Measurements from ENCODE around the gene NRXN3.

NRXN3 gene

DNA sequence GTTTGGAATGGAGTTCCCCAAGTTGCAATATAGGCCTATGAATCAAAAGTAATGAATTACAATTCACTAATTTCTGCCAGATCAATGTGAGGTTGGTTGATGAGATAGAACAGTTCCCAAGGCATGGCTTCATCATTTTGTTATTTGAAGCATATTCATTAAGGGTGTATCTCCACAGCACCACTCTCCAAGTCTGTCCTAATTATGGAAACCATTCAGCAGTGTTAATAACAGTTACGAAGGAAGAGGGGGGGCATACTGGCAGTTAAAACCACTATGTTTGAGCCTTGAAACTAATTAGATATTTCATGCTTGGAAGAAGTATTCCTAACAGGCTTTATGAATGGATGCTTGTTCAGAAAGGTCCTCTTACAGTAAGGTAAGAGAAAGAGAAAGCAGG, 1520.8 kb downstream of the NRXN3 start:
- DNase-seq, result no peak

DNA sequence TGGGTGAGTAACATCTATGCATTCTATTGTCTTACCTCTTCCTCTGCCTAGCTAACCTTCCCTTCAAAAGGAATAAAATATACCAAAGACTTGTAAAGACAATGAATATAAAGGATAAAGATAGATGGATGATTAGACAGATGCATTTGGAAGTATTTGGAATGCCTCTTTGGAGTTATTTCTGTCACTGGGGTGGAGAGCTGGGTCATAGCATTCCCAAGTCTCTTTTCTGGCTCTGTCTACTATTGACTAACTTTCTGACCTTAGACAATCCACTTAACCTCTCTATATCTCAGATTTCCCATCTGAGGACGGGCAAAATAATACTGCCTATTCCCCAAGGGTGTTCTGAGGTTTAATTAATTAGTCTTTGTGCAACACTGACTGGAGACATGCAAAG, 1523.8 kb downstream of the NRXN3 start:
- no peak for DNase-seq

DNA sequence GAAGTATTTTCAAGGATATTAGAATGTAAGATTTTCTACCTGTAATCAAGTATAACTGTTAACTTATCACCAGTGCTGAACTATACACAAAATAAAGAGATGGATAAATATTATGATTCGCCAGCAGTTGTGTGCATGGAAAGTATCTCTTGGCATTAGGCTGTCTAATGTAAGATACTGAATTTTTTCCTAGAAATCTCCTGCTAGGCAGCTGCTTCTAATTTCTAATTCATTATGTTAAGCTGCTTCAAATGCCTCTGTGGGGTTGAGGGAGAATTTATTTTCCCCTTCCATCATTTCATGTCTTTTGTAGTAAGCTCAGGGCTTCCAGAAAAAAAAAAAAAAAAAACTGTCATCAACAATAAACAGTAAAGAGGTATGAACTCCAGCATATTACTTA, 1525.1 kb downstream of the NRXN3 start:
- no peak for DNase-seq

DNA sequence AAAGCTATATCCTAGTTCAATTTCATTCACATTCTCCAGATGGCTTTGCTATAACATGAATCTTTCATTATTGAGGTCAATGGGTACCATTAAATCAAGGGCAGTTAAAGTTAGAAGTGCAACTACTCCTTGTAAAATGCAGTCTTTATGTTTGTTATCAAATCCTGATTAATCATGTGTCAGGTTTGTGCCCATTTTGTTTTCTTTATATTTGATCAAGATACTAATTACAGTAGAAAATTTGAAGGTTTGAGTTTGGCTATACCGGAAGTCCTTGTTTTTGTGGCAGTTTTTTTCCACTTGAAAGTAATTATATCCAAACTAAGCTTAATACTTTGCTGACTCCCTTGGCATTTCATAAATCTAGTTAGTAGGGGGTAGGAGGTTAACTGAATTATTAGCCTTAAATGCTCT, 1528.1 kb downstream of the NRXN3 start:
- no peak for DNase-seq

- no peak for DNase-seq
Measured at GRCh38 chr14:79699206-79699605, 1529.0 kb downstream of the NRXN3 start.

DNA sequence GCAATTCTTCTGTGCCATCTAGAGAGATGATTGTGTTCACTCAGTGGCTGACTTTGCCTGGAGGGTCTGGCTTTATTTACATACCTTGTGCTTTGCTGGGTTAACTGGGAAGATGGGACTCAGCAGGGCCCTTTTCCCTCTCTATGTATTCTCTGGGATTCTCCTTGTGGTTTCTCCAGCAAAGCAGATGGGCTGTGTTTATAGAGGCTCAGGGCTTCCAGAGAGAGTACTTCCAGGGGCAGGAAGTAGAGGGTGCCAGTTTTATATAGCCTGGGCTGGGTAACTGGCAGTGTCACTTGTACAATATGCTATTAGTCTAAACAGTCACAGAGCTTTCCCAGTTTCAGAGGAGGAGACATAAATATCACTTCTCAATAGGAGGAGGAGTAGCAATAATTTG, 1531.2 kb downstream of the NRXN3 start:
- DNase-seq, result no peak

DNA sequence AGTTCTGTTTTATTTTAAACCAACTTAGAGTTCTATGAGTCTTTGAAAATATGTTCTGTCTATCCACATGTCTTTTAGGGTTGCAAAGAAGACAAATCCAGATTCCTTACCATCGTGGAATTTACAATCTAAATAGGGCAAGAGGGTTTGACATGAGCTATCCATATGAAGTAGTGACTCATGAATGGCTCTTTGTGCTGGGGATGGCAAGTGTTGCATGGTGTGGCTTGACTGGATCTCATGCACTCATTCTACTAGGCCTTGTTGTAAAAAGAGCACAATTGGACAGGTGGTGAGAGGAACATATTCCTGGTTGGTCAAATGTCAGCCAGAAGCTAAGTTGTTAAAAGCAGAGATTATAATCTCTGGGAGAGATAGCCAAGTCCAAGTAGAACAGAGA, 1532.0 kb downstream of the NRXN3 start:
- no peak for DNase-seq

DNA sequence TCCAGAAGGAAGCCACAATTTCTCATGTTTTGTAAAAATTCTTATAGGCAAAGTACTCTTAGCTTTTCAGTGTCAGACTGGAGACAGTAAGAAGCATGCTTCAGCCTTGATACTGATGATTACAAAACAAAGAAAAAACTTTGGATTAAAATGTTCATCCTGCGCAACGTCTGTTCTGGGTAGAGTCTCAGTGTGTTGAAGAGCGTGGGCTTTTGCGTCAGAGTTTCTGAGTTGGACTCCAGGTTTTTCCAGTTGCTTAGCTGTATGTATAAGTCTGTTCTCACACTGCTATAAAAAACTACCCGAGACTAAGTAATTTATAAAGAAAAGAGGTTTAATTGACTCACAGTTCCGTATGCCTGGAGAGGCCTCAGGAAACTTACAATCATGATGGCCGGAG, 1533.0 kb downstream of the NRXN3 start:
- DNase-seq, result no peak

DNA sequence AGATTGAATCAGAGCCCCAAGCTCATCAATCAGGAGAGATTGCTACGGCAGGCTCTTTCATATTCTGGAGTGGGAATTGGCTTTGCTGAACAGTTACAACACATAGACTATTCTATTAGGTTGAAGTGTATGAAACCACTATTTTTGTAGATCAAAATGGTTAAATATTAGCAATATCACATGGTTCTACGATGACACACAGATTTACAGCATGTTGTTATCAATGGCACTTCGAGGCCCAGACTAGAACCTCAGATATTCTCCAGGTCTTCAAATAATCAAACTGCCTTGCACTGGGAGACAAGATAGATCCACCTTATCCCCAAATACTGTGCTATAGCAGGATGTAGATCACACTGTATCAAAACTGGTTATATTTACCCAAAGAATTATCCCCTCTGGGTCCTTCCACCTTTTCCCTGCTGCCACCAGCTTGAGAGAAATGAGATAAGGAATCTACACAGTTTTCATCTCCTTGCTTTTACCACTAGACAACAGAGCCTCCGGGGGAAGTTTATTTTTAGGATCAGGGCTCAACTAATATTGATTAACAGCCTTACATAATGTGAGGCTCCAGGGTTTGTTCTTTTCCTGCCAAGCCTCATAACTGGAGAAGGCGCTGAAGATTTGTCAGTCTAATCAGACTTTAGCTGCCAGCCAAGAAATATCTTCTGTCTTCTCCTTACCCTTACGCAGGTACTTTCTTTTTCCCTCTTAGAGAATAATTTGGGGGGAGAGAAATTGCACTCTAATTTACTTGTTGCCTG, 1534.1 kb downstream of the NRXN3 start:
- no peak for DNase-seq

DNA sequence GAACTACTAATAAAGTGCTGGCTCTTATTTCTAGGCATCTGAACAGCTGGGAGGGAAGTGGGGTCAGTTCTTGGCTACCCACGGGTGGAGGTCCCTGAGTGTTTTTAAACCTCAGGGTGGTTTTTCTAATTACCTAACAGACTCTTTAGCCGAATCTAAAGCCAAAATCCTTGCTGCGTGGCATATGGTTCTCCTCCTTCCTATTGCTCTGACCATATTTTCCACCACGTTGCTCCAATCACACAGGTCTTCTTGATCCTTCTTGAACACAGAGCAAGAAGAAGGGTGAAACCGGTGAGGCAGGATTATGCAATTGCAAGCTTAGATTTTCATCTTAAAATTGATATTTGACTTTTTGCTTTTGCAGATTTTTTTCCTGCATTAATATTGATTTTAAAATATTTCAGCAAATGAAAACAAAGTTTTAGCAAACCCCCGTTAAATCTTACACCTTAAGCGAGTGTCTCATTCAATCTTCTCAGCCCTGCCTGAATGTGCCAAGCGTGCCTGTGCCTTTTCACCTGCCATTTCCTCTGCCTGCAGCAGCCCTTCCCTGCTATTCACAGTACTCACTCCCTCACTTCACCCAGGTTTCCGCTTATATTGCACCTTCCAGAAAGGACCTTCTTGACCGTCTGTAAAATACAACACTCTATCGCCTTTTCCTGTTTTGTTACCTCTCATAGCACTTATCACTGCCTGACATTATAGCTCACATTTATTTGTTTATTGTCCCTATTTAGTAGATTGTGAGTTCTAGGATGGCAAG, 1535.1 kb downstream of the NRXN3 start:
- DNase-seq, result no peak

DNA sequence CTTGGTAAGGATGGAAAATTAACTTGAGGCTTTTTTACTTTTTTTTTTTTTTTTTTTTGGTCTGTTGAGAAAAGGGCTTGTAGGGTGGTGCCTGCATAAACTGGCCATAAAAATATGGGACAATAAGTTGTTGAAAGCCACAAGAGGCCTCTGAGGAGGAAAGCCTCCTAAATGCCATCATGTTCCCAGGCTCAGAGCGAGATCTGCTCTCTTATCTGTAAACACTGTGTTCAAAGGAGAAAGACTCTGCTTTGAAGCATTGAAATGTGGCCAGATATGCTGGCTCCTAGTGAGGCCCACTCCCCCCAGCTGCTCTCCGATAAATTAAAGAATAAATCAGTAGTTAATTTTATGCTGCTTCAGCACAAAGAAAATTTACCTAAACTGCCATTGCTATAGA, 1536.2 kb downstream of the NRXN3 start:
- no peak for DNase-seq

DNA sequence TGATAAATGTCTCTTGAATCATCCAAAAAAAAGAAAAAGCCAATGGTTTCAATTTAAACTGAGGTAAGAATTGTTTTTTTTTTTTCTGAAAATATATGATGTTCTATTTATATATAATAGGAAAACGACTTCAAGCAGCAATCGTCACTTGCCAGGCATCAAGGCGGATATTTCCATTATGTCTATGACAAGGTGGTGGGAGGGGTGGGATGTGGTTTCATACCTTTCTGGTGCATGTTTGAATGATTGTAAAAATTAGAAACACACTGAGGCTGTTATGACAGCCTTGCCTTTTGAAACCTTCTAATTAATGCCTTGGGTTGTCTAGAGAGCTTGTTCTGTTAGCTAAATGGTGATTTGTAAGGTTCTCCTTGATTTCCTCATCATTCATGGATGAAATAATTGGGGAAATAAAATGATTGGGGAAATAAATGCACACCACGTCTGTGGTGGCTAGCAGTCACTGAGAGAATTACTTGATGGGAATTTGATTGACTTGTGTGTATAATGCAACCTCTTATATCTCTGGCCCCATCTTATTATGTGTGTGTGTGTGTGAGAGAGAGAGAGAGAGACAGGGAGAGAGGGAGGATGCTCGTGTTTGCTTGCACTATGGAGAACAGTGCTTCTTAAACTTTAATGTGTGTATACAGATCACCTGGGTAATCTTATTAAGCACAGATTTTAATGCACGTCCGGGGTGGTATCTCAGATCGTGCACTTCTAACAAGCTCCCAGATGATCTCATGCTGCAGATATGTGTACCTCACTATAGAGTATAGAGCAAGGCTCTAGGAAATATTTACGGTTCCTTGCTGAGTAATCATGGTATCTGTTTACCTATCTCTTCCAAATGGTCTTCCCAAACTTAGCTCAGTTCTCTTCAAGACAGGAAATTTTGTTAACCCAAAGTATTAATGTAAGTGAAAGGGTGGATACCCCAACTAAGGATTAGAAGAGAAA, 1538.5 kb downstream of the NRXN3 start:
- no peak for DNase-seq

DNA sequence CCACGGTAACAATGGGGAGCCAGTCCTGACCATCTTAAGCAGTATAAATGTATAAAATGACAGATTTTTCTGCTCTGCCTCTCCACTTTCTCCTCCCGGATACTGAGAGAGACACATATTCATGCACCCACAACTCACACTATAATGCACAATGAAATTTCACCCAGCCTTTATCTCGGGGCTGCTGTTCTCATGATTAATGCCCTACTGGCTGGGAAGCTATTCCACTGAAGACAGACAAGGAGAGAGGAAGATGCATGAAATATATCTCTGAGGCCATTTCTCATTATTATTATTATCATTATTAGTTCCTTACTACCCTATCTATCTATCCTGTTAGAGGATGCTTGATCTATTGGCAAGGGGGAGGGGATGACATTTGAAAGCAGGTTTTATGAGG, 1539.4 kb downstream of the NRXN3 start:
- DNase-seq, result no peak

GRCh38 chr14:79712302-79712950, 1542.3 kb downstream of the NRXN3 start:
- DNase-seq, result no peak

- DNase-seq, result no peak
Measured at GRCh38 chr14:79721399-79722084, 1551.4 kb downstream of the NRXN3 start.

- DNase-seq, result no peak
Measured at GRCh38 chr14:79724934-79725717, 1555.0 kb downstream of the NRXN3 start.

DNA sequence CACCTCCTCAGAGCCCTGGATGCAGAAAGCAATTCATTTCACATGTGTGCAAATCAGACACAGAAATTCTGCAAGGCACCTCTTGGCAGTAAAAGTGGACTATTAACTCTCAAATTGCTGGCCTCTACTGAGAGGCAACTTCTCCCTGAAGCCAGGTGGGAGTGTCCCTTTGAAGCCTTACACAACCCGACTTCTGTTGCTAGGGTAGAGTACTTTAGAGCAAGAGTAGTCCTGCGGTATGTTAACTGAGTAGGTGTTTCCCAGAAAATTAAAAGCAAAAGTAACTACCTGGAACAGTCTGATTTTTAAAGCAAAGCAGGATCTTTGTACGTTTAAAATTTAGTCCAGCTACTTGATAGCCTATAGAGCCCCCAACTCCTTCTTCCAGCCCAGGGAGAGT, 1557.7 kb downstream of the NRXN3 start:
- no peak for DNase-seq

DNA sequence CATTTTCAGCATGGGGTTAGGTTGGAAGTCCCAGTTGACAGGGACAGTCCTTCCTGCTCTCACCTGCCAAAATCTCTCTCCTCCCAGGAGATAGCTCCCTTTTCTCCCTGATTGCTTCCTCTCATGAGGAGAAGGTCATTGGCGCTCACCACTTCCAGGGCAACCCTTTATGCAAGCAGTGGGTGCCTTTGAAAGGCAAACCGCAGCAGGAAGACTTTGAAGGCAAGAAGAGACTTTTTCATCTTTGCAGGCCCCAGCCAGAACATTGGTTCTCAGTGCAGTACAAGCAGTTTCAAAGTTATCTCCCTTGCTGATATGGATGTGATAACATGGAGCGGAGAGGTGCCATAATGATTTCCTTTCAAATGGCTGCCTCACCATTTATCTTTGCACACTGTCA, 1558.2 kb downstream of the NRXN3 start:
- DNase-seq, result no peak

DNA sequence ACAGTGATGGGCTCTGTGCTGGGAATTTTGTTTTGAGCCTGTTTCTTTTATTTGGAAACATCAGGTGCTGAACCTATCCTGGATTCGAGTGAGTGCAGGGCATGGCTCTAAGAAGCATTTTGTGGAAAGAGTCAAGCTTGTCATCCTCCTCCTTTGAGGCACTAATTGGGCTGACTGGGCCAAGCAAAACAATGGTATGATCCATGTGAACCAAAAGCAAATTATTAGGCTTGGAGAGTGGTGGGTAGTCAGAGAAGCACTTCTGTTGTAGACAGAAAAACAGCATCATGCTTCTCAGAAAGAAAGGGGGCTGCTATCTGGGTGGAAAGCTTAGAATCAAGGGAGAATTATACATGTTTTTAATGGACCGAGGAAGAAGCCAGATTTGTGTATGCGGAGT, 1559.6 kb downstream of the NRXN3 start:
- DNase-seq, result no peak

DNA sequence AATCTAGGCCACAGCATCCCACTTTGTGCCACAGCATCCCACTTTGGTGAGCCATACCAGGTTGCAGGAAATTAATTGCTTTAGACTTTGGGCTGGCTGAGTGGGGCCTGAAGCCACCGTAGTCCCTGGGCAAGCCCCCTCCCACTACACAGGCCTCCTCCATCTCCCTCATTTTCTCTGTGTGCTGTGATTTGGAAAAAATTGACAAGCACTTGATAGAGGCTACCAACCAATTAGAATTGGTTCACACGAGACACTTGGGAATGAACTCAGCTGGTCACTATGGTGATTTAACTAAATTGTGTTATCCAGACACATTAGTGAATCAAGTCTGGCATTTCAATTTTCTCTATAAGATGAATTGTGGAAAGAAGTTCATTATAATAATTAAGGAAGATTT, 1560.0 kb downstream of the NRXN3 start:
- no peak for DNase-seq

- DNase-seq, result no peak
Measured at GRCh38 chr14:79730953-79731352, 1560.8 kb downstream of the NRXN3 start.

Data from CD4-positive, alpha-beta T cell treated with Interleukin-15 for 1 hour (primary cell).